Measurements from ENCODE around the gene FTL. TPM values are rescaled to one million over a fixed set of nuclear protein-coding genes. Genes with fewer than 3 reads are reported as not detected.

Gene FTL
- total and polyA plus RNA-seq, 2 experiments from 2014 or later, result 8,878 to 15,987 TPM

DNA sequence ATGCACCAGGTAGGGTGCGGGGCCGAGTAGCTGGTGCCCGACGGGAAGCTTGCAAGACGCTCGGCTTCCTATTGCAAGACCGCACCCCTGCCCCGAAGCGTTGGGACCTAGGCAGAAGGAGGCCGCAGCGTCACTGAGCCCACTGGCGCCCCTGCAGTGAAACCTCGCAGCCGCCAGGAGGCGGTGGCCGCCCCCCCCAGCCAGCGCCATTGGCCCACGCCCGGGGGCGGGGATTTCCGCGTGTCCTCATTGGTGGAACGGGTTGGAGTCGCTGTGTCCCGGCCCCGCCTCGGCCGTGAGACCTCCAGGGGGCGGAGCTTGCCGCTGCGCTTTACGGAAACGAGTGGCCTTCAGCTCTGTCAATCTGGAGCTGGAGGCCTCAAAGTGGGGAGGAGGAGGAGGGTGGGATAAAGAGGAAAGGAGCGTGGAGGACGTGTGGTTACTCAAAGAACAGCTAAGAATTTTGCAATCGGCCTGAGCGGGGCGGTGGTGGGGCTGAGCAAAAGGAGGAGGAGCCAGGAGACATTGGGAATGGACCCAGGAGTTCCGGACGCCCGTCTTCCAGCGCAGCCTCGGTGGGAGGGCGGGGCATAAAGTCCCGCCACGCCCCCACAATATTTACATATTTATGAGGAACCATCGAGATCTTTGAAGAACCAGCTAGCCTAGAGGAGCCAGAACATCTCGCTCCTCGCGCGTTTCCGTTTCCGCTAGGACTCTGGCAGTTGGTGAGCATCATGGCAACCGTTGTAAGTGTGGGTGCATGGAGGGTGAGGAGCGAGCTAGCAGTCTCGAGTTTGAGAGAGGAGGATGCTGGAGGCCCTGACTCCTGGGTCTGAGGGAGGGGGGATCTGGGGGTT lies 28.3 kb downstream of the FTL start, which contains the start of the genes GYS1 and RUVBL2:
GYS1 (minus strand) TSS at position 135 of the 860 bp plus-strand sequence. CDS start 197 bp downstream, outside the sequence.
RUVBL2 (plus strand) TSS at position 713 of the 860 bp plus-strand sequence; CDS start at position 738, 25 bp downstream.
- H2AFZ ChIP-seq, result peak within 1 kb of the TSS; percentile 17
- WGBS (ENCODE audit: low lambda C conversion rate, missing lambda C conversion rate), result 1% methylated on average over 55 of the region's 56 CpGs

DNA sequence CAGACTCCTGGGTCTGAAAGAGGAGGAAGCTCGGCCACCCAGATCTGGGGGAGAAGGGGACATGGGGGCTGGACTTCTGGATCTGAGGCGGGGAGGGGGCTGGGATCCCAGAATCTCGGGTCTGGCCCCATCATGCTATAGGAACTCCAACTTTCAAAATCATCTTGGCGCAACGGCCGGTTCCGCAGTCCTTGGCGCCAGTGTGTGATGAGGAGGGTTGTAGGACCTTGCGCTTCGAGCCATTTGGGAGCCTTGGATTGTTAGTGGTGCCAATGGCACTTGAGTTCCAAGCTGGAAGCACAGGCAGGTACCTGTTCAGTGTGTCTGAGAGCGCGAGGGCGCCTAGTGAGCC lies 28.9 kb downstream of the FTL start:
- H3K79me2 ChIP-seq, result peaks cover 72% of the 10 kb centered on the region
- TF ChIP-seq EZH2phosphoT487 (IDR thresholded peaks at IDR 0.05; ENCODE audit: low read depth, severe bottlenecking, unreplicated experiment), result no peak
- TF ChIP-seq, protein P1, sequence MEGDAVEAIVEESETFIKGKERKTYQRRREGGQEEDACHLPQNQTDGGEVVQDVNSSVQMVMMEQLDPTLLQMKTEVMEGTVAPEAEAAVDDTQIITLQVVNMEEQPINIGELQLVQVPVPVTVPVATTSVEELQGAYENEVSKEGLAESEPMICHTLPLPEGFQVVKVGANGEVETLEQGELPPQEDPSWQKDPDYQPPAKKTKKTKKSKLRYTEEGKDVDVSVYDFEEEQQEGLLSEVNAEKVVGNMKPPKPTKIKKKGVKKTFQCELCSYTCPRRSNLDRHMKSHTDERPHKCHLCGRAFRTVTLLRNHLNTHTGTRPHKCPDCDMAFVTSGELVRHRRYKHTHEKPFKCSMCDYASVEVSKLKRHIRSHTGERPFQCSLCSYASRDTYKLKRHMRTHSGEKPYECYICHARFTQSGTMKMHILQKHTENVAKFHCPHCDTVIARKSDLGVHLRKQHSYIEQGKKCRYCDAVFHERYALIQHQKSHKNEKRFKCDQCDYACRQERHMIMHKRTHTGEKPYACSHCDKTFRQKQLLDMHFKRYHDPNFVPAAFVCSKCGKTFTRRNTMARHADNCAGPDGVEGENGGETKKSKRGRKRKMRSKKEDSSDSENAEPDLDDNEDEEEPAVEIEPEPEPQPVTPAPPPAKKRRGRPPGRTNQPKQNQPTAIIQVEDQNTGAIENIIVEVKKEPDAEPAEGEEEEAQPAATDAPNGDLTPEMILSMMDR (IDR thresholded peaks at IDR 0.05; ENCODE audit: poor library complexity), result no peak
- no peak for TF ChIP-seq EZH2 (IDR thresholded peaks at IDR 0.05; ENCODE audit: borderline replicate concordance)
- H3K4me3 ChIP-seq, result peak overlapping the region; percentile 27
- H3K4me2 ChIP-seq, result peak overlapping the region; percentile 92
- peaks cover 18% of the 10 kb centered on the region for H3K4me1 ChIP-seq (ENCODE audit: insufficient read depth)
- H3K36me3 ChIP-seq (replicated peaks; ENCODE audit: insufficient read depth, low read depth), result no peaks in the 10 kb centered on the region
- H3K9me2 ChIP-seq (replicated peaks; ENCODE audit: insufficient read depth), result no peaks in the 10 kb centered on the region
- no peaks in the 10 kb centered on the region for H3K27me3 ChIP-seq
- no peaks in the 10 kb centered on the region for H3K9me3 ChIP-seq (ENCODE audit: low read depth)
- H3K27ac ChIP-seq, result peak overlapping the region; percentile 72
- peaks cover 4% of the 10 kb centered on the region for H4K20me1 ChIP-seq (ENCODE audit: insufficient read depth, poor library complexity, severe bottlenecking)
- 6% methylated on average over 11 of the region's 13 CpGs for WGBS (ENCODE audit: low lambda C conversion rate, missing lambda C conversion rate)
- no peak for DNase-seq (ENCODE audit: low spot score)
- peak overlapping the region; percentile 17 for H2AFZ ChIP-seq

More for the DNA sequence above, 28.3 kb downstream of the FTL start, which contains the start of the genes GYS1 and RUVBL2:
- Histone ChIP-seq H3K4me1 (ENCODE audit: insufficient read depth) (peaks cover 18% of the 10 kb centered on the region), H3K79me2 (peaks cover 72% of the 10 kb centered on the region), H3K27ac (peak within 1 kb of the TSS; percentile 94), H3K36me3 (replicated peaks; ENCODE audit: insufficient read depth, low read depth) (no peaks in the 10 kb centered on the region), H3K4me2 (peak within 1 kb of the TSS; percentile 94), H4K20me1 (ENCODE audit: insufficient read depth, poor library complexity, severe bottlenecking) (peaks cover 4% of the 10 kb centered on the region), H3K9me2 (replicated peaks; ENCODE audit: insufficient read depth) (no peaks in the 10 kb centered on the region), H3K27me3 (no peaks in the 10 kb centered on the region), H3K4me3 (peak within 1 kb of the TSS; percentile 47), H3K9me3 (ENCODE audit: low read depth) (no peaks in the 10 kb centered on the region)
- TF ChIP-seq, protein P1 (IDR thresholded peaks at IDR 0.05; ENCODE audit: poor library complexity), result peak; percentile 95
- TF ChIP-seq EZH2phosphoT487 (IDR thresholded peaks at IDR 0.05; ENCODE audit: low read depth, severe bottlenecking, unreplicated experiment), result no peak
- DNase-seq (ENCODE audit: low spot score), result peak; percentile 100

- Histone ChIP-seq H3K79me2 (peaks cover 43% of the 10 kb centered on the region), H2AFZ (no peak overlapping the region), H3K4me3 (no peak overlapping the region), H4K20me1 (ENCODE audit: insufficient read depth, poor library complexity, severe bottlenecking) (no peaks in the 10 kb centered on the region), H3K4me1 (ENCODE audit: insufficient read depth) (peaks cover 7% of the 10 kb centered on the region), H3K27me3 (no peaks in the 10 kb centered on the region), H3K36me3 (replicated peaks; ENCODE audit: insufficient read depth, low read depth) (no peaks in the 10 kb centered on the region), H3K4me2 (no peak overlapping the region), H3K9me3 (ENCODE audit: low read depth) (no peaks in the 10 kb centered on the region), H3K27ac (no peak overlapping the region), H3K9me2 (replicated peaks; ENCODE audit: insufficient read depth) (no peaks in the 10 kb centered on the region)
- 70% methylated on average over 5 of the region's 5 CpGs for WGBS (ENCODE audit: low lambda C conversion rate, missing lambda C conversion rate)
- TF ChIP-seq EZH2 (IDR thresholded peaks at IDR 0.05; ENCODE audit: borderline replicate concordance) (no peak), EZH2phosphoT487 (IDR thresholded peaks at IDR 0.05; ENCODE audit: low read depth, severe bottlenecking, unreplicated experiment) (no peak)
- TF ChIP-seq, protein P1 (IDR thresholded peaks at IDR 0.05; ENCODE audit: poor library complexity), result peak; percentile 32
- peak; percentile 74 for DNase-seq (ENCODE audit: low spot score)
Measured at GRCh38 chr19:48997972-48998371, 32.9 kb downstream of the FTL start.
